ENCODE data around the gene ACAP3. TPM values are rescaled to one million over a fixed set of nuclear protein-coding genes. Genes with fewer than 3 reads are reported as not detected.

Gene ACAP3
- total RNA-seq, 4 donors from 2014 or later, result 18.4 to 31.9 (median 25.8) TPM

DNA sequence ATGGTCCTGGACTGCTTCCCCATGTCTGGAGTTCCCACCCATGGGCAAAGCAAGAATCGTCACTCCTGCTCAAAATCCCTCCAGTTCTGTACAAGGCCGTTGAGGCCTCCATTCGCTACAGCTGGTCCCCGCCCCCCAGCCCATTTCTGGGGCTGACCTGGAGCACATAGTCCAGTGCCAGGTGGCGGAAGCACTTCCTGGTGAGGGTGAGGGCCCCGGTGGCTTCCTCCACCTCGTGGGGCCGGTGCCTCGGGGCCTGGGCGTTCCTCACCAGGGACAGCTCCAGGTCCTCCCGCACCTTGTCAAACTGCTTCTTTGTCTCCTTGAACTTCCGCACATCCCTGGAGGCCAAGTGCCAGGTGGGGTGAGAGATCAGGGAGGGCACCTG is 7.4 kb downstream of the ACAP3 start:
- intact Hi-C loops (cut with DNase I; ENCODE audit: low total_unique reads), result no loop called here
- H3K4me3 ChIP-seq, result no peak overlapping the region
- H3K36me3 ChIP-seq, result peaks cover 0 to 5% of the 10 kb centered on the region in 2 donors
- ATAC-seq (no peak), DNase-seq (no peak)
- H3K4me1 ChIP-seq, result peaks cover 10 to 17% of the 10 kb centered on the region in 2 donors
- in situ Hi-C loops (cut with MboI; ENCODE audit: low sequenced_read_pairs in 4 of 4), result no loop called here
- no peak overlapping the region for H3K27ac ChIP-seq
- H3K27me3 ChIP-seq, result no peaks in the 10 kb centered on the region
- TF ChIP-seq POLR2A (IDR thresholded peaks at IDR 0.05) (no peak), CTCF (IDR thresholded peaks at IDR 0.05 in 4 of 5, conservative IDR thresholded peaks at IDR 0.05 in 1 of 5) (no peak)
- no peaks in the 10 kb centered on the region for H3K9me3 ChIP-seq

DNA sequence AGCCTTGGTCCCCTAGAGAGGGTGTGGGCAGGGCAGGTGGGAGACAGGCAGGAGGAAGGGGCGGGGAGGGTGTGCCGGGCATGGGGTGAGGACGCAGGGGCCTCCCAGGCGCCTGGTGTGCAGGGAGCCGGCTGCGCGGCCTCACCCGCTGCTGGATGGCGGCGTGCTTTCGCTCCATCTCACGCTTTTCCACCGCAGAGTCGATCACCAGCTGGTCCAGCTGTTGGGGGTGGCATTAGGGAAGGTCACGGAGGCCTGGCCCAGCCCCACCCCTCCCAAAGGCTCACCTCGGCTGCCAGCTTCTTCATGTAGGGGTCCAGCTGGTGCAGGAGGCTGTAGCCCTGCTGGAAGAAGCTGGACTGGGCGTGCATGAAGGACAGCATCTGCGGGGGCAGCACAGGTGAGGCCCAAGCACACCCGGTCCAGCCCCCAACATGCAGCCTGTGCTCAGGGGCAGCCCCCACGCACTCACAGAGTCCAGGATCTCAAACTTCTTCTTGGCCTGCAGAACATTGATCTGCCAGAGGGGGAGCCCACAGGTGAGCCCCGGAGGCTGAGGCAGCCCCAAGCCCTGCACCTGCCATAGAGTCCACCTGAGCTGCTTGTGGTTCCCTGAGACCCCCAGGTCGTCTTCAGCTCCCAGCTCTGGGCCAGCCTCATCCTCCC is 7.9 kb downstream of the ACAP3 start:
- no peaks in the 10 kb centered on the region for H3K9me3 ChIP-seq
- no peak overlapping the region for H3K27ac ChIP-seq
- no peak overlapping the region for H3K4me3 ChIP-seq
- peaks cover 0 to 8% of the 10 kb centered on the region in 2 donors for H3K36me3 ChIP-seq
- ATAC-seq (no peak), DNase-seq (no peak)
- intact Hi-C loops (cut with DNase I; ENCODE audit: low total_unique reads), result no loop called here
- TF ChIP-seq POLR2A (IDR thresholded peaks at IDR 0.05) (no peak), CTCF (IDR thresholded peaks at IDR 0.05 in 4 of 5, conservative IDR thresholded peaks at IDR 0.05 in 1 of 5) (no peak)
- no peaks in the 10 kb centered on the region for H3K27me3 ChIP-seq
- H3K4me1 ChIP-seq, result peaks cover 5 to 11% of the 10 kb centered on the region in 2 donors
- in situ Hi-C loops (cut with MboI; ENCODE audit: low sequenced_read_pairs in 4 of 4), result no loop called here

- intact Hi-C loops (cut with DNase I; ENCODE audit: low total_unique reads) (no loop called here), in situ Hi-C loops (cut with MboI; ENCODE audit: low sequenced_read_pairs in 4 of 4) (no loop called here)
- no peak for TF ChIP-seq POLR2A (IDR thresholded peaks at IDR 0.05)
- TF ChIP-seq CTCF (IDR thresholded peaks at IDR 0.05 in 4 of 5, conservative IDR thresholded peaks at IDR 0.05 in 1 of 5), result no peak
- DNase-seq (no peak), ATAC-seq (no peak)
- peaks cover 0 to 4% of the 10 kb centered on the region in 2 donors for H3K4me1 ChIP-seq
- peaks cover 0 to 8% of the 10 kb centered on the region in 2 donors for H3K36me3 ChIP-seq
- H3K9me3 ChIP-seq, result no peaks in the 10 kb centered on the region
- H3K27me3 ChIP-seq, result no peaks in the 10 kb centered on the region
- no peak overlapping the region for H3K4me3 ChIP-seq
- H3K27ac ChIP-seq, result no peak overlapping the region
Measured at GRCh38 chr1:1298861-1299685, 8.7 kb downstream of the ACAP3 start.

DNA sequence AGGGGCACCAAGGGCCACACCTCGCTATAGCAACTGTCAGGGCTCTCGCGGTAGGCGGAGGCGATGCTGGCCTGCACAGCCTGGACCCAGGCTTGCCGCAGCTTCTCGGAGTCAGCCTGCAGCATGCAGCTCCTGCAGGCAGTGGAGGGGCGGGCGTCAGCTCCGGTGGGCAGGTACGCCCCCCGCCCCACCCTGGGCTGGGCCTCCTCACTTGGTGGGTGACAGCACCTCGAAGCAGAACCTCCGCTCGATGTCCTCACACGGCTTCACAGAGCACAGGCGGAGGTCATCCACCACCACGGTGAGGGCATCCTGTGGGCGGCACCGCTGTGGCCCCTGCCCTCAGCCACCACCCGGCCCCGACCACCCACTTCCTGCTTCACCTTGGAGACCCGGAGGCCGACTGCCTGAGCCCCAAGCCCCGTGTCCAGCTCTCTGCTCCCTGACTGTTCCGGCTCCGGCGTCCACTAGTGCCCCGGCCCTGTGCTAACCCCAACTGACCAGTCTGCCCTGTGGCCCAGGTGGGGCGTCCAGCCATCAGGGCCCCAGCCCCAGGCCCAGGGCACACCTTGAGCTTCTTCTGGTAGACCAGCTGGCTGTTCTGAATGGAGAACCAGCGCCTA is 9.8 kb downstream of the ACAP3 start:
- Histone ChIP-seq H3K27ac (no peak overlapping the region), H3K9me3 (no peaks in the 10 kb centered on the region), H3K27me3 (no peaks in the 10 kb centered on the region), H3K4me3 (no peak overlapping the region), H3K4me1 (no peaks in the 10 kb centered on the region), H3K36me3 (peaks cover 0 to 8% of the 10 kb centered on the region in 2 donors)
- in situ Hi-C loops (cut with MboI; ENCODE audit: low sequenced_read_pairs in 4 of 4) (no loop called here), intact Hi-C loops (cut with DNase I; ENCODE audit: low total_unique reads) (no loop called here)
- ATAC-seq (no peak), DNase-seq (no peak)
- TF ChIP-seq POLR2A (IDR thresholded peaks at IDR 0.05) (no peak), CTCF (IDR thresholded peaks at IDR 0.05 in 4 of 5, conservative IDR thresholded peaks at IDR 0.05 in 1 of 5) (no peak)

Data from gastrocnemius medialis (tissue), 4 donors.